HG02852 (cell line): ENCODE data around the gene LZIC.
A peak's percentile ranks its signal among the peaks of the same experiment; 100 is the strongest.
"Not testable (repeated sequence)": the region's sequence is repeated elsewhere in the genome, so short reads cannot be mapped to it uniquely, and the experiment has no call there.

ENCODE experiments used
- ATAC-seq: cut with Tn5 transposase; IDR thresholded peaks from one replicate; pipeline ENCODE4 v1.9.1; 2021; ENCODE audit warnings: mild to moderate bottlenecking, moderate library complexity; ENCODE audit not compliant: unreplicated experiment

The LZIC gene

DNA sequence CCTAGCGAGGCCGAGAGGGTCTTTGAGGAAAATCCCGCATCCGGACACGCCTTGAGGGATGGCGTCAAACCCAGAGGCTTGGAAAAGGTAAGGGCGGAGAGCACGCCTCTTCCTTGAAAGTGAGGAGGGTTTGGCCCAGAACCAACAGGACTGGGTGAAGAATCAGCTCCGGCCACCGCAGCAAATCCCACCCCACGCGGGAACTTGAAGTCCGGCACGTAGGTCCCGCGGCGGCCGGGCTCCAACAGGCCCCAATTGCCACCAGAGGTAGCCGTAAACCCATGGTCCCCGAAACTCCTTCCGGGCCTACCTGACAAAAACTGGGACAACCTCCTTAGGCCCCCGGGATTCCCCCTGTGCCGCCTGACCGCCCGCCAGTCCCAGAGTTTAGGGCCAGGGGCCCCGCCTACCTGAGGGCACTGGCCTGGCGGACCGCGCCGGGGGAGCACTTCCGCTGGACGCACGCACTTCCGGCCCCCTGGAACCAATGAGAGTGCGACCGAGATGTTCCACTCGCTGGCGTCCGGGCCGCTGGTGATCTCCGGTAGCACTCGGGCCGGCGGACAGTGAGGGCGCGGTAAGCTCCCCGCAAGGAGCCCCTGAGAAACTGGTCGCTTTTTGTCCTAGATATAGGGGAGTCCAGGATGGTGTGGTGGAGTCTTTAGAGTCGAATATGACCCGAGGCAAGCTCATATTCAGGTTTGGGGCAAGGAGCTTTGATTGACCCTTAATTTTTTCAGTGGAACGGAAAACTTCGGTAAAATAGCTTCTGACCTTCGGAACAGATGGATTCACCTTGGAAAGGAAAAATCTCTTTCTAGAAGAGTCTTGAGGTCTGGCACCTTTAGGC, at the start of gene LZIC, which contains the start of gene NMNAT1:
Gene LZIC (minus strand): TSS at position 453 of the 850 bp plus-strand sequence. CDS start 6,772 bp downstream, outside the sequence.
Gene NMNAT1 (plus strand): TSS at position 537 of the 850 bp plus-strand sequence. CDS start 28,599 bp downstream, outside the sequence.
- ATAC-seq, result peak; percentile 94

DNA sequence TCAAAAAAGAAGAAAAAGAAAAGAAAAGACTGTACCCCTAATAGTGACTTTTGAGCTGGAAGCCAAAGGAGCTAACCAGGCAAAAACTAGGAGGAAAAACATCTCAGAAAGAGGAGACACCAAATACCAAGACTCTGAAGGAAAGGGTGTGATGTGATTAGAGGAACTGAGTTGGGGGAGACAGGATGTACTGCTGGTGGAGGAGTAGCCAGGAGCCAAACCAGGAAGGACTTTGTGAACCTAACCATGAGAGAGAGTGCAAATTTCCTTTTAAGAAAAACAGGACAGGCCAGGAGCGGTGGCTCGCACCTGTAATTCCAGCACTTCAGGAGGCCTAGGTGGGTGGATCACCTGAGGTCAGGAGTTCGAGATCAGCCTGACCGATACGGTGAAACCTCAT, 49.7 kb upstream of the LZIC start:
- no peak for ATAC-seq

DNA sequence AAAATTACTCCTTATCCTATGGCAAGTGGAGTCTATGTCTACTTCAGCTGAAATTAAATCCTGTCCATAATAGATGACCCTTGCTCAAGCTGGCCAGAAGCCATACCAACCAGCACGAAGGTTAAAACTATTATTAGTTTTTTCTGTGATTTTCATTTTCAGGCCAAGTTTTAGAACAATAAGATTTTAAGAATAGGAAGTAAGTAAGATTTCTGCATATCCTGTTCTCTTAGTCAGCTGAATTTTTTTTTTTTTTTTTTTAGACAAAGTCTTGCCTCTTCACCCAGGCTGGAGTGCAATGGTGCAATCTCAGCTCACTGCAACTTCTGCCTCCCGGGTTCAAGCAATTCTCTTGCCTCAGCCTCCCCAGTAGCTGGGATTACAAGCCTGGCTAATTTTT, 47.8 kb upstream of the LZIC start:
- no peak for ATAC-seq

DNA sequence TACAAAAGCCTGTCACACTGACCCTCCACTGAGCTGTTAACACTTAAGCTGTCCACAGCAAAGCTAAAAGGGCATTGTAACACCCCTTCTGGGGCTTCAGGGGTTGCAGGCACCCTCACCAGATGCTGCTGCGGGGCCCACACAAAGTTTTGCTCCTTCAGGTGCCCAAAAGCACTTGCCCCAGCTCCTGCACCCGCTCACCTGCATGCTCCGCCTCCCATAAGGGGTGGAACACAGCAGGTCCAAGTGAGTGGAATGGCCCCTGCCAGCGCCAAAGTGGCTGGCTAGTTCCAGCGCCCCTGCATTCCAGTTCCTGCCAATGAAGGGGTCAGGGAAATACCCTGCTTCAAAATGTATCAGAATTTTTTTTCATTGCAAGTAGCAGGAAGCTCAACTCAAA, 46.6 kb upstream of the LZIC start:
- ATAC-seq, result no peak

DNA sequence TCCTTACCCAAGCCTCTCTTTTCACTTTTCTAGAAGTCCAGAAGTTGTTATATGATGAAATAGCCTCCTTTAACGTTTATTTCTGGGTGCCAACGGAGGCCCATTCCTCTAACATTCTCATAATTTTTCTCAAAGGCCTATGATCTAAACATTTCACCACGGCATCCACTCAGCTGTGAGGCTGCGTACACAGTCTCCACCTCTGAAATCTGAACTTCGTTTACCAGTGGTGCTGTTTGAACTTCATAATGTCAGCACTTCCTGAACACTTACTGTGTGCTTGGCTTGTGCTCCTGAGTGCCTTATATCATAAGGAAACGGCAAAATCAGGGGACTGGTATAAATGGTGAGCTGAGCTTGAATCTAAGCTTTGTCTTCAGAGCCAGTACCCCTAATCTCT, 41.8 kb upstream of the LZIC start:
- no peak for ATAC-seq

DNA sequence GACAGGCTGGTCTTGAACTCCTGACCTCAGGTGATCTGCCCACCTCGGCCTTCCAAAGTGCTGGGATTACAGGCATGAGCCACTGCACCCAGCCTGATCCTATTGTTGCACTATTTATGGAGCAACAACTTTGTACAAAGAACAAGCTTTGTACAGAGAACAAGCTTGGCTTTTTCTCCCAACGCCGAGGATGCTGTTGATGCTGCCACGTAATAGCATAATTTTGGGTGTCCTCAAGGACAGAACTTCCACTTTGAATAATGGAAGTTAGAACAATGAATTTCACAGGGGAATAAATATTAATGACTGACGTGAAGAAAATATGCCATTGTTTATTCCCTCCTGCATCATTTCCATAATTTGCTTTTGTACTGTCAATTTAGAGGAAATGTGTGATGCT, 41.1 kb upstream of the LZIC start:
- ATAC-seq, result no peak

DNA sequence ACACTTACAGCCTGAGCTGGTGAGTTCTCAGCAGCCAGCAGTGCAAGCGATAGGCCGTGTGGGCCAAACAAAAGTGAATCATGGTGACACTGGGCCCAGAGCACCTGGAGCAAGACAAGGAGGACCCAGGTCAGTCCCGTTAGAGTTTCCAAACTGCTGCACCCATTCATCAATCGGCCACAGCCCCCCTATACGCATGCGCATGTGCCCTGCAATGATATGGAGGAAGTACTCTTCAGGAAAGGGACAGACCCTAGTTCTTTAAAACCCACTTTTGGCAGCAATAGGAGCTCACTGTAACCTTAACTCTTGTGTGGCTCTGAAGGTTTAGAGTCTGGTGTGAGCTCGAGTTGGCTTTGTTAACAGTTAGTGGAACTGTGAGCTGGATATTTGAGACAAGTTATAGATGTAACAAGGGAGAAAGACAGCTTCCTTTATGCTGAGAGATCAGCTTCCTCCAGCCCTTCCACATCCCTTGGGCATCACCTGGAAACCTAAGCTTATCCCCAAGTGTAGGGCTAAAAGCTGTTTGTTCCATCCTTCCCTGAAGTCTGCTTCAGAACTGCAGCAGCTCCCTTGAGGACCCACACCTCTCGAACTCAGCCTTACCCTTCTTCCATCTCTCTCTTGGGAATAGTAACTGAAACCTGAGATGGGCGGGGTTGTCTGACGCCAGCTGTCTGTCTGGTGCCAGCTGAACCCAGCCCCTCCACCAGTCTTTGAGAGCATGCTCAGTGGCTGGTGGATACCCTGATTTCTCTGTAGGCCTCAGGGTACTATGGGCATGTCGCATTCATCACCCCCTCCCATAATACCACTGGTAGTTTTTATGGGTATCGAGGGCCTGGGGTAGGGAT, 17.7 kb upstream of the LZIC start:
- no peak for ATAC-seq

DNA sequence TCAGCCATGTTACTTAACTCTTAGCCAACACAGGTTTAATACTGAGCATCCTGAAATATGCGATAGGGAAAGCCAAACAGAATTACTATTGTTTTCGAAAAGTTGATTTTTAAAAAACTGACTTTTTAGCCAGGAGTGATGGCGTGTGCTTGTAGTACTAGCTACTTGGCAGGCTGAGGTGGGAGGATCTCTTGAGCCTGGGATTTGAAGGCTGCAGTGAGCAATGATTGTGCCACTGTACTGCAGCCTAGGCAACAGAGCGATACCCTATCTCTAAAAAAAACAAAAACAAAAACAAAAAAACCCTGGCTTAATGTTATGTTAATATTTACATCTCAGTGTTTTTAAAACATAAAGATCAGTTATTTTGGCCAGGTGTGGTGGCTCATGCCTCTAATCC, 16.8 kb upstream of the LZIC start:
- ATAC-seq, result no peak

DNA sequence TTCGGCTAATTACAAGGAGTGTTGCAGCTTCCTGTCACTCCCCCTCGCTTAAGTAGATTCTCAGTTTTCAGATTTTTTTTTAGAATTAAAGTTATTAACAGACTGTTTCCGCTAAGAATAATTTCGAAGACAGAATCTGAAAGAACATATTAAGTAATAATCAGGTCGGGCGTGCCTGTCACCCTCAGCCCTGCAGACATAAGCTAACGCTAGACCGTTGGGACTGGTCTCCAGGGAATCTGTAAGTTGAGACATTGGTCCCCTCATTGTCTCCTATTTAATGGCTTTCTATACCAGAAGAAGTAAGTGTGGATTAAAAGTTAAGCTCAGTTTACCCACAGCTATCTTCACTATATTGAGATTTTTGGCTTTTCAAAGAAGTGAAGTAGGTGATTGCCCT, 14.5 kb upstream of the LZIC start:
- ATAC-seq, result no peak

DNA sequence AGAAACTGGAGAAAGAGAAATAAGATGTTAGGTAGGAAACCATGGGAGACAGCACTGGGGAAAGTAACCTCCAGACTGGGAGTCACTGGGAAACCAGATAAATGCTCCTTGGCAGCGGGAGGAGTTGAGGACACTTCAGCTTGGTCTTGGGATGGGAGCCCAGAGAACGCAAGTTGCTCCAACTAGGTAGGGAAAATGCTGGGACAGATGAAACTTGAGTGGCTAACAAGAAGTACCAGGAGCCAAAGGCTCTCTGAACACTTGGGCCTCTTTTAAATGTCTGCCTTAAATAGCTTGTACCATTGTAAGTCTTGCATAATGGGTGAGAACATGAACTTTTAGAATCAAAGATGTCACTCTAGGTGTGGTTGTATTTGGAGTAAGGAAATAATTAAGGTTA, 3.1 kb upstream of the LZIC start:
- no peak for ATAC-seq

DNA sequence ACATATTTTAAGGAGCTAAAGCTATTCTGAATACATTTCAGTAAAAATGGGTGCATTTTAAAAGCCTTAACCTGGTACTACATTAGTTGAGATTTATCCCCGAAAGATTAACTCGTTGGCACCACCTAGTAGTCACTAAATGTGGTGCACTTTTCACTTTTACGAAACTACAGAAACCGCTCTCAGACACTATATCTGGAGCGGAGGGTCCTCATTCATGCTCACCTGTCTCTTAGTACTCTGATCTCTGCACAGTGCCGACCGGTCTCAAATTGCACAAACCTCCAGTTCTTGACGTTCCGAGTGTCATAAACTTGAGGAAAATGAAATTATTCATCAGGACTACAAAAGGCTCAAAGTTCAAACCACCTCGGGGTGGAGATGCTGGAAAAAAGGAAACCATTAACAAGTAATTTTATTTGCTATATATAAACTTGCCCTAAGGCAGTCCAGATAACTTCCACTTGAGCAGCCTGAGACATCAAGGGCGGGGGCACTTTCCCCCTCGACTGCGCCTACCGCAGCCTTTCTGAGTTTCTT, 722 bp downstream of the LZIC start:
- ATAC-seq, result no peak

DNA sequence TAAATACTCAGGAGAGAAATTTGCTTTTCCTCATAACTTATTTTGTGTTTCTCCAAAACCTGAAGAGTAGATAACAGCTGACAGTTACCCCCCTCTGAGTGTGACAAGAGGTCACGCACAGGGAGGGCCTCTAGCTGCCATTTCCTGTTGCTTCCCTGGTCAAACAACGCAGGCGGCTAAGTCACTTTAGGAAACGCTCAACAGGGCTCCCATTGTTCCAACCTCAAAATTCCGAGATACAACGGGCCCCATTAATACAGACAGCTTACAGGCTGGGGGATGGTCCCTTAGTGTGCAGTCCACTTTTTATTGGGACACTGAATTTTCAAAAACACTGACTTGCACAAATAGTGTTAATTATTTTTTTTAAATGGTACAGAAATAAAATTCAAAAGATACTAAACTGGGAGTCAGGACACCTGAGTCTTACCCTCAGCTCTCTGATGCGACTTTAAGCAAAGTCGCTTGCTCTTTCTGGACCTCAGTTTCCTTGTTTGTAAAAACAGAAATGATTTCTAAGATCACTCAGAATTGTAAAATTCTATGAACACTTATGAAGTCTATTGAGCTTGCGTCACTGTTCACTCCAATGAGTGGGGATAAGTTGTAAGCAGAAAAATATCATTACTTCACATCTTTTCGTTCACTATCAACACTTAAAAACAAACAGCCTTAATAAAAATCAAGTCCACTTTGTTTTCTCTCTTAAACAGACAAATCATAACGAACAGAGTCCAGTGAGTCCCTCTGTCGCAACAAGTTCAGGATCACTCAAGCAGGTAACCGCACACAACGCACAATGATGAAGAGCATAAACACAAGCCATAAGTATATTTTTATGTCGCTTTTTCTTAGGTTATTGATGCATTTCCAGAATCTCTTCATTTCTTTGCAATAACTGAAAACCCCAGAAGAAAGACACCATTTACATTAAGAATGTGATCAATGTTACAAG, 13.5 kb downstream of the LZIC start:
- no peak for ATAC-seq

DNA sequence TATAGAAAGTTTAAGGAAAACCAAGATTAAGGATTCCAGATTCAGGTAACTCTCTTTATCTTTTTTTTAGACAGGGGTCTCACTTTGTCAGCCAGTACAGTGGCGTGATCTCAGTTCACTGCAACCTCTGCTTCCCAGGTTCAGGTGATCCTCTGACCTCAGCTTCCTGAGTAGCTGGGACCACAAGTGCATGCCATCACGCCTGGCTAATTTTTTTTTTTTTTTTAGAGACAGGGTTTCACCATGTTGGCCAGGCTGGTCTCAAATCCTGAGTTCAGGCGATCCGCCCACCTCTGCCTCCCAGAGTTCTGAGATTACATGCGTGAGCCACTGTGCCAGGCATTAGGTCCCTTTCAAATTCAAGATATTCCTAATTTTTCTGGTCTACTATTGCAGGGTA, 15.9 kb downstream of the LZIC start:
- no peak for ATAC-seq

DNA sequence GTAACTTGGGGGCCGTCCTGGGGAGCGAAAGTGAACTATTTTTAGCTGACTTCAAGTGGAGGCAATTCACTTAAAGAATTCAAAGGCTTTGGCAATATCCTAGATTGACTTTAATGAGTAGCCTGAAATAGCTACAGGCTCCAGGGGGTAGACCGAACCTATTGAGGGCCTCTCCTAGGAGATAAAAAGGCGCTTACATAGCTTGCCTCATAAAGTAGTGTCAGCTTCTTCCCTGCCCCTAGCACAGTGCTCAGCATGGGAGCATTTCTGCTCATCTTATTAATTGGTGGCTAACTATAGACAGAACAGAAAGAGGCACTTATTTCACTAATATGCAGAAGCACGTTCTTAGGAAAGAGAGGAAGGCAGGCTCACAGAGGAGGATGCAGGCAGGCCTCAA, 20.8 kb downstream of the LZIC start:
- ATAC-seq, result no peak

DNA sequence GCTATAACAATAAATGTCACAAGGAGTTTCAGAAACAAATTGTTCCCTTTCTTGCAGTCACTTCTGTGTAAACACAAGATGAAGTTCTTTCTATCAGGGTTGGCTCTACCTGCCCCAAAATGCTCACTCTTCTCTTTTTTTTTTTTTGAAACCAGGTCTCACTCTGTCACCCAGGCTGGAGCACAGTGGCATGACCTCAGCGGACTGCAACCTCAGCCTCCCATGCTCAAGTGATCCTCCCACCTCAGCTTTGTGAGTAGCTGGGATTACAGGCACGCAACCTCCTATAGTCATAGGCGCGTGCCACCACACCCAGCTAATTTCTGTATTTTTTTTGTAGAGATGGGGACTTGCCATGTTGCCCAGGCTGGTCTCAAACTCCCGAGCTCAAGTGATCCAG, 22.6 kb downstream of the LZIC start:
- no peak for ATAC-seq

DNA sequence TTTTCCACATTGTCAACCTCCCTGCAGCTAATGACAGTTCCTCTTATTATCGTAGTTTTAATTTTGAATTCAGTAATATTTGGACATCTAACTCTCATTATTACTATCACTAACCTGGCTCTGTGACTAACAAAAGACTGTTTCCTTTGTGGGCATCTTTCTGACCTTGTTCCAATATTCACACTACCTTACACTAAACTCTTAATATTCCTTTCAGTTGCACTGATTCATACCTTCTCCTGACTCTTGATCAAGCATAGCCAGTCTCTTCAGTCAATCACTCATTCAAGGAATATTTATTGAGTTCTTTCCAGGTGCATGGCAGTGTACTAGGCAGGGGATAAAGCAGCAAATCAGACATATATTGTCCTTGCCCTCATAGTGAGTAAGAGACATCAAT, 25.3 kb downstream of the LZIC start:
- ATAC-seq, result no peak

DNA sequence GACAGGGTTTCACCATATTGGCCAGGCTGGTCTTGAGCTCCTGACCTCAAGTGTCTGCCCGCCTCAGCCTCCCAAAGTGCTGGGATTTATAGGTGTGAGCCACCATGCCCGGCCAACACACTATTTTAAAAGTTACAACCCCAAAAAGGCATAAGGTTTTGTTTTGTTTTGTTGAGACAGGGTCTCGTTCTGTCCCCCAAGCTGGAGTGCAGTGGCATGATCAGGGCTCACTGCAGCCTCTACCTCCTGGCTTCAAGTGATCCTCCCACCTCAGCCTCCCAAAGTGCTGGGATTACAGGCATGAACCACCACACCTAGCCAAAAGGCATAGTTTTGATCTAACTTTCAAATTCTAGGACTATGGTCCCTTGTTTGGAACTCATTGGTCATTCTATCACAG, 25.7 kb downstream of the LZIC start:
- not testable (repeated sequence) for ATAC-seq

DNA sequence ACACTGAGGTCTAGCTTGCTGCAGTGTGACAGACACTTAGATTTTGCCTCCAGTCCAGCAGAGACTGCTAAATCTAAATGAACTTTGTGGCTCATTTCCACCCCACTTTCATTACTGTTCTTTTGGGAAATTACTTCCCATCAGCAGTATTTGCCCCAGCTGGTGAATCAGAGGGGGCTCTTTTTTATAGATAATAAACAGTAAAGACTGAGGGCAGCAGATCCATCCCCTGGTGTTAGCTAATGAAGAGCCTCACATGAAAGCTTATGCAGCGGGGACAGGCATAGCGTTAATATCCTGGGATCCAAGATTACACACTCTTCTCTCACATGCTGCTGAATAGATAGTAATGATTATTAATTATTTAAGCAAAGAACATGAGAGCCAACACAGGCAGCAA, 26.7 kb downstream of the LZIC start:
- no peak for ATAC-seq

DNA sequence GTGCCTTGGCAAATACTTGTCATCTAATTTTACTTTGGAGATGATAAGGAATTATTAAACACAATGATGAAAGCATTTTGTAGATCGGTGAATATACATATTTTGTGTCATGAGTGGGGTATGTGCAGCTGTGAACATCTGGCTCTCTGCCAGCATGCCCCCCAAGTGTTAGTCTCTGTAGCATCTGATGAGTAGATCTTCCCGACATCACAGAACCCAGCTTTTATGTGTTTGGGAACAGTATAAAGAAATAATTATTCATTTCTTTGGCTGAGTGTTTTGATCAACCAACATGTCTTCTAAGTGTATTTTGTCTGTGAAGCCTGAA, 28.6 kb downstream of the LZIC start:
- ATAC-seq, result no peak

DNA sequence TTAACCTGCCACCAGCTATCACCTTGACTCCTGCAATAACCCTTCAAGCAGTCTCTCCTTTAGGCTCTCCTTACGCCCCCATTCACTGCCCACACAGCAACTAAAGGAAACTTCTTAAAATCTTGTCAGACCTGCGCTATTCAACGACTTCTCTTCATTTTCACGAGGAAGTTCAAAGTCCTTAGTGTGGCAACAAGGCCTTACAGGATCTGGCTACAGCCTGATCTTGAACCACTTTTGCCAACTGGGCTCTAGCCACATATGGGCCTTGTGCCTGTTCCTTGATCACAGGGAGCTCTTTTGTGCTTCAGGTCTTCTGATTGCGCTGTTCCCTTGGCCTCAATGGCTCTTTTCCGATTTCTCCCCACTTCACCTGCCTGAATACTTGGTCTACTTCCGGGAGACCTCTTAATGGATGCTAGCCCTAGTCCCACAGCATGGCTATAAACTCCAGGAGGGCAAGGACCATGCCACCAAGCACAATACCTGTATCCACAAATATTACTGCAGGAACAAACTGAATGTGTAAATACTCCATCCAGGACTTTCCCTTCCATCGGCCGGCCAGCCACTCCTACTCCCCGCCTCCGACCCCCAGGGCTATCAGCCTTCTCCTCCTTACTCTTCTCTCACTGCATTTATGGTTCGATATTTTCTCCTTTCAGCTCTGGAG, 30.8 kb downstream of the LZIC start:
- ATAC-seq, result no peak
